ENCODE data around the gene ADAM10. TPM values are rescaled to one million over a fixed set of nuclear protein-coding genes. Genes with fewer than 3 reads are reported as not detected.

Gene ADAM10
- polyA plus RNA-seq, 10 donors, result 71.7 to 109 (median 85.8) TPM

DNA sequence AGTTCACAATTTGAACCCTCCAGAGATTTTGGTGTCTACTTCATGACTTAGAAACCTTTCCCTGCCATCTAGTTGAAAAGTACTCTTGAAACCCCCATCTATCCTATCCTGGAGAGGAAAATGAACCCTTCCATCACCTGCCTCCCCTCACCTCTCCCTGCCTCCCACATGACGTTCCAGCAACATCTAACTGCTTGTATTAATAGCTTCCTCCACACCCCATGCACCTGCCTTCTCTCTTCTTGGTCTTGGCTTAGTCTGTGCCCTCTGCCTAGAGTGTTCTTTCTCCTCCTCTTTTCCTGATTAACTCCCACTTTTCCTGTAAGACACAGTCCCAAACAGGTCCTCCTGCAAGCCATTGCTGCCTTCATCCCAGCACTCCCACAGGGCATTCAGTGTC is 210.0 kb downstream of the ADAM10 start:
- DNase-seq, result no peak

DNA sequence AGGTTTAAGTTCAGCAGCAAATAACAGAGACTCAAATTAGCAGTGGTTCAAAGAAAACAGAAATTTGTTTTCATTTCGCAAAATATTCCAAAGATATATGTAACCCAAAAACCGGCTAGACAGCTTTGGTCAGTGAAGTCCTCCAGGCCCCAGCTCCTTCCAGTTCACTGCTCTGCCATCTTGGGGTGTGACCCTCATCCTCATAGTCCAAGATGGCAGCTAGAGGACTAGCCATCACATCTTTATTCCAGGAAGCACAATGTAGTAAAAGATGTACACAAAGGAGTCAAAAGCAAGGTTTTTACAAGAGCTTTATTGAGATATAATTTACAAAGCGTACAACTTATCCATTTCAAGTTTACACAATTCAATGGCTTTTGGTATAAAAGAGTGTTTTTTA is 210.6 kb downstream of the ADAM10 start:
- DNase-seq, result no peak

Other genes with a start within 250 kb of the ADAM10 start
- 10 to 100 TPM in 6 of 10 donors, 1 to 10 TPM in 4; 6.0 to 12.6 (median 10.1) TPM for gene MINDY2, start 21.6 kb upstream of the ADAM10 start, polyA plus RNA-seq (ENCODE audit: insufficient read length in 10 of 10)
- 10 to 100 TPM; 48.8 to 81.5 (median 65.0) TPM for gene SLTM, start 184.0 kb upstream of the ADAM10 start, polyA plus RNA-seq (ENCODE audit: insufficient read length in 10 of 10)
- 10 to 100 TPM; 16.4 to 29.9 (median 24.0) TPM for gene RNF111, start 238.0 kb upstream of the ADAM10 start, polyA plus RNA-seq (ENCODE audit: insufficient read length in 10 of 10)